Choroid plexus epithelial cell (primary cell): ENCODE measurements around the gene CABP4.

ENCODE experiments used
- DNase-seq: peaks from one replicate; pipeline ENCODE4 v3.0.0-alpha.2; 2010; ENCODE audit warnings: low read depth
- H3K4me3 ChIP-seq: 2 replicates; pipeline ENCODE4 v1.5.1; 2011; ENCODE audit warnings: low read depth, mild to moderate bottlenecking, control low read depth, low read length, moderate library complexity
- TF ChIP-seq, protein P1 (sequence below): conservative IDR thresholded peaks from 2 replicates; pipeline ENCODE4 v1.5.1; 2011; ENCODE audit warnings: low read depth, mild to moderate bottlenecking, control low read depth, inconsistent platforms, low read length, moderate library complexity

Gene CABP4

DNA sequence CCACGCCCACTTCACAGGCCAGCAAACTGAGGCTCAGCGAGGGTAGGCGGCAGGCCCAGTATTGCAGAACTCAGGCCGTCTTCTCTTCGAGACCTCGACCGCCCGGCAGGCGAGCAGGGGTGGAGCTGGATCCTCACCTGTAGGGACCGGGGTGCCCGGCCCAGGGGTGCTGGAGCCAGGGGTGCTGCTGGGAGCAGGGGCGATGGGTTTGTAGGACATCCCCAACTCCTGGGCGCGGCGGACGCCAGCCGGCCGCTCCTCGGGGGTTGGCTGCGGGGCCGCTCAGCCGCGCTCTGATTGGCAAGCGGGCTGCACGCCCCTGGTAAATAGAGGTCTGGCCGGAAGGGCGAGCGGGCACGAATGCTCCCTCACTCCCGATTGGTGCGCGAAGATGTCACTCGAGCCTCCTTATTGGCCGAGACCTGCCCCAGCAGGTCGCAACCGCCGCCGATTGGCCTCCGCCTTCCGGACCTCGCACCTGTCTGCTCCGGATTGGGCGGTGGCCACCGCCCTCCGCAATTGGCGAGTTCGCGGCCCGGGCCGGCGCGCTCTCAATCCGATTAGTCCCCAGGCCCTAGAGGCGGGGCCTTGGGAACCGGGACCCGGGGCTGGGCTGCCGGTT is 52.8 kb downstream of the CABP4 start, which contains the start of gene CDK2AP2:
Gene CDK2AP2, minus strand, starts transcription at position 299 of the 622 bp plus-strand sequence. Its CDS starts 80 bp downstream, at position 219.
- TF ChIP-seq, protein P1, sequence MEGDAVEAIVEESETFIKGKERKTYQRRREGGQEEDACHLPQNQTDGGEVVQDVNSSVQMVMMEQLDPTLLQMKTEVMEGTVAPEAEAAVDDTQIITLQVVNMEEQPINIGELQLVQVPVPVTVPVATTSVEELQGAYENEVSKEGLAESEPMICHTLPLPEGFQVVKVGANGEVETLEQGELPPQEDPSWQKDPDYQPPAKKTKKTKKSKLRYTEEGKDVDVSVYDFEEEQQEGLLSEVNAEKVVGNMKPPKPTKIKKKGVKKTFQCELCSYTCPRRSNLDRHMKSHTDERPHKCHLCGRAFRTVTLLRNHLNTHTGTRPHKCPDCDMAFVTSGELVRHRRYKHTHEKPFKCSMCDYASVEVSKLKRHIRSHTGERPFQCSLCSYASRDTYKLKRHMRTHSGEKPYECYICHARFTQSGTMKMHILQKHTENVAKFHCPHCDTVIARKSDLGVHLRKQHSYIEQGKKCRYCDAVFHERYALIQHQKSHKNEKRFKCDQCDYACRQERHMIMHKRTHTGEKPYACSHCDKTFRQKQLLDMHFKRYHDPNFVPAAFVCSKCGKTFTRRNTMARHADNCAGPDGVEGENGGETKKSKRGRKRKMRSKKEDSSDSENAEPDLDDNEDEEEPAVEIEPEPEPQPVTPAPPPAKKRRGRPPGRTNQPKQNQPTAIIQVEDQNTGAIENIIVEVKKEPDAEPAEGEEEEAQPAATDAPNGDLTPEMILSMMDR, result no peak
- H3K4me3 ChIP-seq, result peak within 1 kb of the TSS; percentile 95
- peak; percentile 100 for DNase-seq

DNA sequence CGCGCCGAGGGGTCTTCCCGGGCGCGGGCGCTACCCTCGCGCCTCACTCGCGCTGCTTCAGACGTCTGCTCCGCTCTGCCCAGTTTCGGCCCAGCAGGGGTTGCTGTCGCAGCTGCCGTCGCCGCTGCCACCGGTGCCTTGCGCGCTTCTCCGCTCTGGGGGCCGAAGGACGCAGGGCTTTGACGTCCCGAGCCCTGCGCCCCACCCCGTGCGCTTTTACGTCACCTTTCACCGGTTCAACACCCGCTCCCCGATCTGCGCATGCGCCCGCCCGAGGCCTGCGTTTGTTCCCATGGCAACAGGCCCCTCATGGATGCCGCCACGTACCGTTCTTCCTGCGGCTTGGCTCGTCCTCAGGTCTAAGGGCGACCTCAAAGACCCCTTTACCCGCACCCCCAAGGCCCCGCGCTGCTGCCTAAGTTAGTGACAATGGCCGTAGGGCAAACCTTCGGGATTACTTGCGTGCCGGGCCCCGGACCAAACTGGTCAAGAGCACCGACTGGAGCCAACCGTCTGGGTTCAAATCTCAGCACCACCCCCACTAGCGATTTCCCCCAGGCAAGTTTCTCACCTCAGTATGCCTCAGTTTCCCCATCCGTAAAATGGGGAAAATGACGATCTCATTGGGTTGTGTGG is 53.5 kb downstream of the CABP4 start:
- peak overlapping the region; percentile 95 for H3K4me3 ChIP-seq
- TF ChIP-seq, protein P1, result no peak
- DNase-seq, result peak; percentile 98

DNA sequence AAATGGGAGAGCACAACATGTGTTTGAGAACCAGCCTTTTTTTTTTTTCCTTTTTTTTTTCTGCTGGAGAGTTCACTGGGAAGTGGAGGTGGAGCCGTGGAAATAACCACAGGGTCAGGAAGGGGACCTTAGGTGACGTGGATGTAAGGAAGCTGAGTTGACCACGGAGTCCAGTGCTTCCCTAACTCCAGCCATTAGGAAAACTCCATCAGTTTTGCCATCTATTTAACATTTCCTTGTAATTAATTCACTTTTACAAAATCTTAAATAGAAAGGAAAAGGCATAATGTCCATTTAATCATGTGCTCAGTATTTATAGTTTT is 54.8 kb downstream of the CABP4 start:
- TF ChIP-seq, protein P1, result no peak
- no peak for DNase-seq
- H3K4me3 ChIP-seq, result no peak overlapping the region
